DOHH2 (cell line): ENCODE results near the gene CDH4.

Experiments
- EZH2phosphoT487 ChIP-seq: fragments of 200-600 bp; sonication (generic); IDR thresholded peaks from 2 replicates; pipeline ENCODE4 v1.6.1; 2017; ENCODE audit warnings: borderline replicate concordance, mild to moderate bottlenecking, antibody characterized with exemption, low read length, moderate library complexity, mixed read lengths
- TF ChIP-seq, protein P1 (sequence below): fragments of 200-600 bp; sonication (generic); IDR thresholded peaks from one replicate; pipeline ENCODE4 v1.5.1; 2014; ENCODE audit warnings: antibody characterized with exemption, mild to moderate bottlenecking, low read depth, low read length; ENCODE audit not compliant: poor library complexity, severe bottlenecking

DNA sequence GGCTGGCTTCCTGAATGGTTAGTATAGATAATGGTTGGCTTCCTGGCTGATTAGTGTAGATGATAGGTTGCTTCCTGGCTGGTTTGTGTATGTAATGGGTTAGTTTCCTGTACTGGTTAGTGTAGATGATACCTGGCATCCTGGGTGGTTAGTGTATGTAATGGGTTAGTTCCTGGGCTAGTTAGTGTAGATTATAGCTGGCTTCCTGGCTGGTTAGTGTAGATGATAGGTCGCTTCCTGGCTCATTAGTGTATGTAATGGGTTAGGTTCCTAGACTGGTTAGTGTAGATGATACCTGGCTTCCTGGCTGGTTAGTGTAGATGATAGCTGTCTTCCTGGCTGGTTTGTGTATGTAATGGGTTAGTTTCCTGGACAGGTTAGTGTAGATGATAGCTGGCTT is 613.3 kb downstream of the CDH4 start:
- TF ChIP-seq, protein P1, sequence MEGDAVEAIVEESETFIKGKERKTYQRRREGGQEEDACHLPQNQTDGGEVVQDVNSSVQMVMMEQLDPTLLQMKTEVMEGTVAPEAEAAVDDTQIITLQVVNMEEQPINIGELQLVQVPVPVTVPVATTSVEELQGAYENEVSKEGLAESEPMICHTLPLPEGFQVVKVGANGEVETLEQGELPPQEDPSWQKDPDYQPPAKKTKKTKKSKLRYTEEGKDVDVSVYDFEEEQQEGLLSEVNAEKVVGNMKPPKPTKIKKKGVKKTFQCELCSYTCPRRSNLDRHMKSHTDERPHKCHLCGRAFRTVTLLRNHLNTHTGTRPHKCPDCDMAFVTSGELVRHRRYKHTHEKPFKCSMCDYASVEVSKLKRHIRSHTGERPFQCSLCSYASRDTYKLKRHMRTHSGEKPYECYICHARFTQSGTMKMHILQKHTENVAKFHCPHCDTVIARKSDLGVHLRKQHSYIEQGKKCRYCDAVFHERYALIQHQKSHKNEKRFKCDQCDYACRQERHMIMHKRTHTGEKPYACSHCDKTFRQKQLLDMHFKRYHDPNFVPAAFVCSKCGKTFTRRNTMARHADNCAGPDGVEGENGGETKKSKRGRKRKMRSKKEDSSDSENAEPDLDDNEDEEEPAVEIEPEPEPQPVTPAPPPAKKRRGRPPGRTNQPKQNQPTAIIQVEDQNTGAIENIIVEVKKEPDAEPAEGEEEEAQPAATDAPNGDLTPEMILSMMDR: no peak
- TF ChIP-seq EZH2phosphoT487: no peak
